ENCODE results near the gene SEPTIN5.

- TF ChIP-seq POLR2A (IDR thresholded peaks at IDR 0.05) (no peak), CTCF (IDR thresholded peaks at IDR 0.05) (no peak)
These were observed 14.5 kb downstream of the SEPTIN5 start for GRCh38 chr22:19728836-19729235.
